ENCODE results near the gene FBF1. TPM values are rescaled to one million over a fixed set of nuclear protein-coding genes. Genes with fewer than 3 reads are reported as not detected.

The FBF1 gene
- total RNA-seq, 1 donor from 2014 or later, result 110 TPM

DNA sequence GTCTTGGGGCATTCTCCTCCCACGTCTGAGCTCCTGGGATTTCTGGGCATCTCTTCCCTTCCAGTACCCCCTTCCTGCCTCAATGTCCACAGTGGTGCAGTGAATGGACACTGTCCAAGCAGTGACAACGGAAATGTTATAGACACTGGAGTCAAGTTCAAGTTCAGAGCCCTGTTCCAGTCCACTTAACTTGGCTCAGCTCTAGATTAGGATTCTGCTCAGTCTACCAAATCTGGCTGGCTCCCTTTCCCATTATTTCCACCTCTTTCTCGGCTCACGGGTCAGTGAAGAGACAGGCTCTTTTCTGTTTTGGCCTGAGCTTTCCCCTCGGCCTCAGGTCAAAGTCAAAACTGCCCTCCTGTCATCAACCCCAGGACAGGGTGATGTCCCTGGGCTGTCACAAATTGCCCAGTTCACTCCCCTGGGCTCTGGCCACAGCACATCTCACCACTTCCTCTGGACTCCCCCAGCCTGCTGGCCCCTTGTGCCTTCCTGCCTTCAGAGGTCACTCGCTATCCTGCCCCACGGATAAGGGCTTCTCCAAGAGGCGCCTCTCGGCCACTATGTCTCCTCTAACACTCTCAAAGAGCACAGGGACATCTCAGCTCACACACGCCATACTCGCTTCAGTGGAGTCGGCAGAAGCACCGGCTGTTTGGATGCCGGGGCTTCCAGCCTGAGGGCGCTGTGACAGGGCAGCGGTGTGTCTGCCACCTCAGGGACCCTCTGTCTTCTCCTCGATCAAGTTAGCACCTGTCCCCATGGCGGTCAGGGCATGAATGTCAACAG, 18.5 kb downstream of the FBF1 start:
- TF ChIP-seq, protein P1, sequence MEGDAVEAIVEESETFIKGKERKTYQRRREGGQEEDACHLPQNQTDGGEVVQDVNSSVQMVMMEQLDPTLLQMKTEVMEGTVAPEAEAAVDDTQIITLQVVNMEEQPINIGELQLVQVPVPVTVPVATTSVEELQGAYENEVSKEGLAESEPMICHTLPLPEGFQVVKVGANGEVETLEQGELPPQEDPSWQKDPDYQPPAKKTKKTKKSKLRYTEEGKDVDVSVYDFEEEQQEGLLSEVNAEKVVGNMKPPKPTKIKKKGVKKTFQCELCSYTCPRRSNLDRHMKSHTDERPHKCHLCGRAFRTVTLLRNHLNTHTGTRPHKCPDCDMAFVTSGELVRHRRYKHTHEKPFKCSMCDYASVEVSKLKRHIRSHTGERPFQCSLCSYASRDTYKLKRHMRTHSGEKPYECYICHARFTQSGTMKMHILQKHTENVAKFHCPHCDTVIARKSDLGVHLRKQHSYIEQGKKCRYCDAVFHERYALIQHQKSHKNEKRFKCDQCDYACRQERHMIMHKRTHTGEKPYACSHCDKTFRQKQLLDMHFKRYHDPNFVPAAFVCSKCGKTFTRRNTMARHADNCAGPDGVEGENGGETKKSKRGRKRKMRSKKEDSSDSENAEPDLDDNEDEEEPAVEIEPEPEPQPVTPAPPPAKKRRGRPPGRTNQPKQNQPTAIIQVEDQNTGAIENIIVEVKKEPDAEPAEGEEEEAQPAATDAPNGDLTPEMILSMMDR (IDR thresholded peaks at IDR 0.05; ENCODE audit: partially characterized antibody, unreplicated experiment), result no peak
- no peaks in the 10 kb centered on the region for H3K36me3 Mint-ChIP-seq (ENCODE audit: unreplicated experiment)
- H3K27ac Mint-ChIP-seq (ENCODE audit: unreplicated experiment), result no peak overlapping the region
- peaks cover 10% of the 10 kb centered on the region for H3K27me3 Mint-ChIP-seq (ENCODE audit: unreplicated experiment)
- peaks cover 10% of the 10 kb centered on the region for H3K9me3 Mint-ChIP-seq (ENCODE audit: unreplicated experiment)
- DNase-seq, result no peak
- peaks cover 15% of the 10 kb centered on the region for H3K4me1 Mint-ChIP-seq (ENCODE audit: low read depth, unreplicated experiment)
- peak overlapping the region; percentile 55 for H3K4me3 Mint-ChIP-seq (ENCODE audit: unreplicated experiment)

DNA sequence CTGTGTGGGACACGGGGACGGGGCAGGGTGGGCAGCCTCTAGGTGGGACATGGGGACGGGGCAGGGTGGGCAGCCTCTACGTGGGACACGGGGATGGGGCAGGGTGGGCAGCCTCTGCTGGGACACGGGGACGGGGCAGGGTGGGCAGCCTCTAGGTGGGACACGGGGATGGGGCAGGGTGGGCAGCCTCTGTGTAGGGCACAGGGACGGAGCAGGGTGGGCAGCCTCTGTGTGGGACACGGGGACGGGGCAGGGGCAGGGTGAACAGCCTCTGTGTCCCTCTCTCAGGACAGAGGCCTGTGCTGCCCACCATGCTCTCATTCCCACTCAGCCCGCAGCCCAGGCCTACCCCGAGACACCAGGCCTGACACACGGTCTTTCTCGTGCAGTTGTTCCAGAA, 19.2 kb downstream of the FBF1 start:
- peaks cover 13% of the 10 kb centered on the region for H3K27me3 Mint-ChIP-seq (ENCODE audit: unreplicated experiment)
- H3K9me3 Mint-ChIP-seq (ENCODE audit: unreplicated experiment), result peaks cover 12% of the 10 kb centered on the region
- no peak for DNase-seq
- no peak overlapping the region for H3K4me3 Mint-ChIP-seq (ENCODE audit: unreplicated experiment)
- TF ChIP-seq, protein P1 (IDR thresholded peaks at IDR 0.05; ENCODE audit: partially characterized antibody, unreplicated experiment), result no peak
- no peak overlapping the region for H3K27ac Mint-ChIP-seq (ENCODE audit: unreplicated experiment)
- H3K36me3 Mint-ChIP-seq (ENCODE audit: unreplicated experiment), result no peaks in the 10 kb centered on the region
- H3K4me1 Mint-ChIP-seq (ENCODE audit: low read depth, unreplicated experiment), result peaks cover 19% of the 10 kb centered on the region

DNA sequence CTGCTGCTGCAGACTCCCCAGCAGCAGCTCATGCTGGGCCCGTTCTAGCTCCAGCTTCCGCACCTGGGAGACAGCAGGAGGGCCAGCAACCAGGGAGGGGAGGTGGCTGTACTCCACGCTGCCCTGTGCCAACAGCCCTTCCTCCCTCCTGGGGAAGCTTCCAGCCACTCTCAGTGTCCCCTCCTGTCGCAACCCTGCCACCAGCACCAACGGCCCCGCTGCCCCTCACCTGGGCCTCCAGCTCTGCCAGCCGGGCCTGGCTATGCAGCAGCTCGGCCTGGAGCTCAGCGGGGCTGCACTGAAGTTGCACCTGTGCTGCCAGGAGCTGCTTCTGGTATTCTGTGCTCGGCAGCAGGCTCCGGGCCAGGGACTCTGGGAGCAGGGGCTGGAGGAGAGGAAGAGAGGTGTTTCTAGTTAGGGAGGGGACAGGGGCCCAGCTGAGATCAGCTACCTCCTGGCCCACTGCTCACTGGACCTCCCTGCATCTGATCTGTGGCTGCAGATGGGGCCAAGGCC, 20.7 kb downstream of the FBF1 start:
- Mint-ChIP-seq H3K4me1 (ENCODE audit: low read depth, unreplicated experiment) (peaks cover 11% of the 10 kb centered on the region), H3K36me3 (ENCODE audit: unreplicated experiment) (no peaks in the 10 kb centered on the region), H3K9me3 (ENCODE audit: unreplicated experiment) (peaks cover 12% of the 10 kb centered on the region), H3K4me3 (ENCODE audit: unreplicated experiment) (no peak overlapping the region), H3K27ac (ENCODE audit: unreplicated experiment) (no peak overlapping the region), H3K27me3 (ENCODE audit: unreplicated experiment) (peaks cover 13% of the 10 kb centered on the region)
- DNase-seq, result no peak
- TF ChIP-seq, protein P1 (IDR thresholded peaks at IDR 0.05; ENCODE audit: partially characterized antibody, unreplicated experiment), result no peak

DNA sequence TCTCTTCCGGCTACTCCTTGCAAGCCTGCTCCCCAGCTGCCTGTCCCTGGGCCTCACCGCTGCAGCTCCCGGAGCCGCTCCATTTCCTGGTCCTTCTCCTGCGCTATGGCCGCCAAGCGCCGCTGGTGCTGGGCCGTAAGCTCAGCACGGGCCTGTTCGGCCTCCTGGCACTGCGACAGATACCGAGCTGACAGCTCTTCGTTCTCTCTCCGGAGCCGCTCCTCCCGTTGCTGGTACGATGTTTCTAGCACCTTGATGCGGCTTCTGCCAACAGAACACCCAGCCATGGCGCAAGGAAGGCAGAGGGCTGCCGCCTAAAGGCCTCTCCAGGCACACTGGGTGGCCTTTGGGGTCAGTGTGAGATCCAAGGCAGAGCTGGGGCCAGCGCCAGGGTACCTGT, 21.2 kb downstream of the FBF1 start:
- Mint-ChIP-seq H3K27me3 (ENCODE audit: unreplicated experiment) (peaks cover 13% of the 10 kb centered on the region), H3K27ac (ENCODE audit: unreplicated experiment) (peak overlapping the region; percentile 22), H3K4me1 (ENCODE audit: low read depth, unreplicated experiment) (peaks cover 11% of the 10 kb centered on the region), H3K4me3 (ENCODE audit: unreplicated experiment) (peak overlapping the region; percentile 57), H3K36me3 (ENCODE audit: unreplicated experiment) (no peaks in the 10 kb centered on the region), H3K9me3 (ENCODE audit: unreplicated experiment) (peaks cover 12% of the 10 kb centered on the region)
- TF ChIP-seq, protein P1 (IDR thresholded peaks at IDR 0.05; ENCODE audit: partially characterized antibody, unreplicated experiment), result no peak
- no peak for DNase-seq

DNA sequence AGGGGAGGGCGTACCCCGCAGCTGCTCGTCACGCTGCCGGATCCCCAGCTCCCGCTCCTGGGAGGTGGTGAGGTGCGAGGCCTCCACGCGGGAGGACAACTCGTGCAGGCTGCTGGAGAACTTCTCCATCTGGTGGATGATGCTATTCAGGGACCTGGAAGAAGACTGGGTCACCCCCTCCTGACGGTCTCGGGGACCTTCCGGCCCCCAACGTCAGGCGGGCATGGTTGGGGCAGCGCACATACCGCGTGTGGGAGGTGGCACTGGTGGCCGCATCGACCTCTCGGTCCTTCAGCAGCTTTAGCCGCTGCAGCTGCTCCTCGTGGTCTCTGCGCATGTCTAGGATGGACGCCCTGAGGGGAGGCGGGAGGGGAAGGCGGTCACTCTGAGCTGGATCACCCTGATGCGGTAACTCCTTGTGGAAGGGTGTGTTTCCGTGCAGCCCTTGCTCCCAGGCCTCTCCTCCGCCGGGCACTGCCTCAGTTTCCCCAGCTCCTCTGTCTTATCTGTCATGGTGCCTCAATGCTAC, 22.9 kb downstream of the FBF1 start:
- Mint-ChIP-seq H3K27ac (ENCODE audit: unreplicated experiment) (no peak overlapping the region), H3K27me3 (ENCODE audit: unreplicated experiment) (peaks cover 13% of the 10 kb centered on the region), H3K9me3 (ENCODE audit: unreplicated experiment) (peaks cover 12% of the 10 kb centered on the region), H3K4me3 (ENCODE audit: unreplicated experiment) (no peak overlapping the region), H3K36me3 (ENCODE audit: unreplicated experiment) (no peaks in the 10 kb centered on the region), H3K4me1 (ENCODE audit: low read depth, unreplicated experiment) (peaks cover 14% of the 10 kb centered on the region)
- TF ChIP-seq, protein P1 (IDR thresholded peaks at IDR 0.05; ENCODE audit: partially characterized antibody, unreplicated experiment), result no peak
- no peak for DNase-seq

Measured in glutamatergic neuron (in vitro differentiated cells).